Neural progenitor cell (in vitro differentiated cells): ENCODE measurements around the gene COPRS.

Source experiments
- CTCF ChIP-seq: fragments of 200-600 bp; sonication (generic); IDR thresholded peaks from 2 replicates; pipeline ENCODE4 v1.5.1; 2017; ENCODE audit warnings: antibody characterized with exemption, mild to moderate bottlenecking
- EZH2 ChIP-seq: fragments of 200-600 bp; sonication (generic); IDR thresholded peaks from 2 replicates; pipeline ENCODE4 v1.6.1; 2017; ENCODE audit warnings: antibody characterized with exemption, mild to moderate bottlenecking, moderate library complexity
- EZH2phosphoT487 ChIP-seq: fragments of 200-600 bp; sonication (generic); IDR thresholded peaks from 2 replicates; pipeline ENCODE4 v1.6.1; 2017; ENCODE audit warnings: antibody characterized with exemption

- TF ChIP-seq EZH2 (no peak), CTCF (no peak), EZH2phosphoT487 (no peak)
Measured at GRCh38 chr17:31853911-31854470, 5.1 kb downstream of the COPRS start.
